IPS DF 6.9 (cell line): ENCODE measurements around the gene TADA3.
A peak's percentile ranks its signal among the peaks of the same experiment; 100 is the strongest.

ENCODE experiments used
- DNase-seq: peaks from one replicate; pipeline ENCODE4 v3.0.0-alpha.2; 2013; ENCODE audit warnings: low read depth, low spot score
- H3K27ac ChIP-seq: one replicate; pipeline ENCODE4 v1.5.1; 2013; ENCODE audit warnings: low read length, control low read depth
- H3K27me3 ChIP-seq: 2 replicates; pipeline ENCODE4 v1.6.1; 2013; ENCODE audit warnings: mild to moderate bottlenecking, low read length; ENCODE audit not compliant: control insufficient read depth, insufficient read depth
- H3K36me3 ChIP-seq: 2 replicates; pipeline ENCODE4 v1.6.1; 2013; ENCODE audit warnings: low read length; ENCODE audit not compliant: control insufficient read depth, insufficient read depth
- H3K4me1 ChIP-seq: 2 replicates; pipeline ENCODE4 v1.6.1; 2013; ENCODE audit warnings: low read length; ENCODE audit not compliant: control insufficient read depth, insufficient read depth
- H3K4me3 ChIP-seq: 2 replicates; pipeline ENCODE4 v1.5.1; 2013; ENCODE audit warnings: mild to moderate bottlenecking, low read length
- H3K9me3 ChIP-seq: 2 replicates; pipeline ENCODE4 v1.6.1; 2013; ENCODE audit warnings: low read length, inconsistent platforms; ENCODE audit not compliant: control insufficient read depth, insufficient read depth
- WGBS: extraction: QIAGEN DNeasy Blood & Tissue Kit; methylation state at CpG from one replicate; pipeline ENCODE4 v1.1.7; 2013; ENCODE audit warnings: mixed read lengths, missing lambda C conversion rate; ENCODE audit not compliant: insufficient read length, insufficient coverage; 5-methylcytosine and 5-hydroxymethylcytosine counted together

The TADA3 gene

GRCh38 chr3:9792405-9793160 lies at the start of gene TADA3, which contains the start of gene ARPC4:
Gene TADA3, minus strand, starts transcription at chr3:9792473. Its CDS starts 1,007 bp downstream, at chr3:9791466.
Gene ARPC4, plus strand, starts transcription at chr3:9793082. Its CDS starts 40 bp downstream, at chr3:9793122.
- Histone ChIP-seq H3K27ac (no peak within 1 kb of the TSS), H3K4me1 (peaks cover 2% of the 10 kb centered on the region; the same call in 1 of the 2 replicates), H3K4me3 (peak within 1 kb of the TSS; percentile 80), H3K9me3 (no peaks in the 10 kb centered on the region), H3K36me3 (peaks cover 9% of the 10 kb centered on the region), H3K27me3 (no peaks in the 10 kb centered on the region)
- DNase-seq = peak; percentile 83
- no CpG with 5 or more reads among the region's 65 CpGs for WGBS

GRCh38 chr3:9841015-9841414 lies 48.7 kb upstream of the TADA3 start:
- Histone ChIP-seq H3K9me3 (no peaks in the 10 kb centered on the region), H3K4me1 (no peaks in the 10 kb centered on the region), H3K36me3 (peaks cover 7% of the 10 kb centered on the region; the same call in 1 of the 2 replicates), H3K27ac (no peak overlapping the region), H3K4me3 (no peak overlapping the region), H3K27me3 (no peaks in the 10 kb centered on the region)
- no CpG with 5 or more reads among the region's 8 CpGs for WGBS
- DNase-seq = no peak

GRCh38 chr3:9838856-9839255 lies 46.6 kb upstream of the TADA3 start:
- Histone ChIP-seq H3K4me1 (no peaks in the 10 kb centered on the region), H3K36me3 (peaks cover 7% of the 10 kb centered on the region; the same call in 1 of the 2 replicates), H3K9me3 (no peaks in the 10 kb centered on the region), H3K4me3 (no peak overlapping the region), H3K27me3 (no peaks in the 10 kb centered on the region), H3K27ac (no peak overlapping the region)
- no CpG with 5 or more reads among the region's 4 CpGs for WGBS
- DNase-seq = no peak

- Histone ChIP-seq H3K4me1 (no peaks in the 10 kb centered on the region), H3K4me3 (no peak overlapping the region), H3K27me3 (no peaks in the 10 kb centered on the region), H3K27ac (no peak overlapping the region), H3K9me3 (no peaks in the 10 kb centered on the region), H3K36me3 (peaks cover 7% of the 10 kb centered on the region; the same call in 1 of the 2 replicates)
- no CpG with 5 or more reads among the region's 12 CpGs for WGBS
- DNase-seq = no peak
Observed at GRCh38 chr3:9837701-9838582, 45.7 kb upstream of the TADA3 start.

- Histone ChIP-seq H3K9me3 (no peaks in the 10 kb centered on the region), H3K4me1 (no peaks in the 10 kb centered on the region), H3K27me3 (no peaks in the 10 kb centered on the region), H3K27ac (no peak overlapping the region), H3K36me3 (no peaks in the 10 kb centered on the region), H3K4me3 (no peak overlapping the region)
- WGBS = no CpG with 5 or more reads among the region's 18 CpGs
- DNase-seq = no peak
Observed at GRCh38 chr3:9834520-9835380, 42.5 kb upstream of the TADA3 start.

- Histone ChIP-seq H3K36me3 (no peaks in the 10 kb centered on the region), H3K27ac (no peak overlapping the region), H3K4me3 (no peak overlapping the region; the same call in 1 of the 2 replicates), H3K9me3 (no peaks in the 10 kb centered on the region), H3K4me1 (no peaks in the 10 kb centered on the region), H3K27me3 (no peaks in the 10 kb centered on the region)
- no peak for DNase-seq
- no CpG with 5 or more reads among the region's 9 CpGs for WGBS
Observed at GRCh38 chr3:9833078-9833477, 40.8 kb upstream of the TADA3 start.

- H3K27ac ChIP-seq = no peak overlapping the region
- no peaks in the 10 kb centered on the region for H3K36me3 ChIP-seq
- H3K4me1 ChIP-seq = no peaks in the 10 kb centered on the region
- no peak overlapping the region for H3K4me3 ChIP-seq
- DNase-seq = no peak
- H3K27me3 ChIP-seq = no peaks in the 10 kb centered on the region
- no peaks in the 10 kb centered on the region for H3K9me3 ChIP-seq
- no CpG with 5 or more reads among the region's 3 CpGs for WGBS
Observed at GRCh38 chr3:9831253-9831652, 39.0 kb upstream of the TADA3 start.

GRCh38 chr3:9828801-9829755 lies 36.8 kb upstream of the TADA3 start:
- no peaks in the 10 kb centered on the region for H3K9me3 ChIP-seq
- H3K4me3 ChIP-seq = no peak overlapping the region
- no peak overlapping the region for H3K27ac ChIP-seq
- no peak for DNase-seq
- no peaks in the 10 kb centered on the region for H3K27me3 ChIP-seq
- H3K4me1 ChIP-seq = no peaks in the 10 kb centered on the region
- no CpG with 5 or more reads among the region's 17 CpGs for WGBS
- no peaks in the 10 kb centered on the region for H3K36me3 ChIP-seq

- H3K27me3 ChIP-seq = no peaks in the 10 kb centered on the region
- WGBS = no CpG with 5 or more reads among the region's 20 CpGs
- H3K4me3 ChIP-seq = no peak overlapping the region
- DNase-seq = no peak
- no peaks in the 10 kb centered on the region for H3K4me1 ChIP-seq
- no peak overlapping the region for H3K27ac ChIP-seq
- H3K9me3 ChIP-seq = no peaks in the 10 kb centered on the region
- no peaks in the 10 kb centered on the region for H3K36me3 ChIP-seq
Observed at GRCh38 chr3:9826815-9827573, 34.7 kb upstream of the TADA3 start.
